ENCODE measurements around the gene PYGM. TPM values are rescaled to one million over a fixed set of nuclear protein-coding genes. Genes with fewer than 3 reads are reported as not detected.

Gene PYGM
- total and polyA plus RNA-seq, 2 of the 8 experiments (the other 6 are each of a cell fraction or from before 2014, with no cell fraction given): 9.6 to 10.0 TPM

DNA sequence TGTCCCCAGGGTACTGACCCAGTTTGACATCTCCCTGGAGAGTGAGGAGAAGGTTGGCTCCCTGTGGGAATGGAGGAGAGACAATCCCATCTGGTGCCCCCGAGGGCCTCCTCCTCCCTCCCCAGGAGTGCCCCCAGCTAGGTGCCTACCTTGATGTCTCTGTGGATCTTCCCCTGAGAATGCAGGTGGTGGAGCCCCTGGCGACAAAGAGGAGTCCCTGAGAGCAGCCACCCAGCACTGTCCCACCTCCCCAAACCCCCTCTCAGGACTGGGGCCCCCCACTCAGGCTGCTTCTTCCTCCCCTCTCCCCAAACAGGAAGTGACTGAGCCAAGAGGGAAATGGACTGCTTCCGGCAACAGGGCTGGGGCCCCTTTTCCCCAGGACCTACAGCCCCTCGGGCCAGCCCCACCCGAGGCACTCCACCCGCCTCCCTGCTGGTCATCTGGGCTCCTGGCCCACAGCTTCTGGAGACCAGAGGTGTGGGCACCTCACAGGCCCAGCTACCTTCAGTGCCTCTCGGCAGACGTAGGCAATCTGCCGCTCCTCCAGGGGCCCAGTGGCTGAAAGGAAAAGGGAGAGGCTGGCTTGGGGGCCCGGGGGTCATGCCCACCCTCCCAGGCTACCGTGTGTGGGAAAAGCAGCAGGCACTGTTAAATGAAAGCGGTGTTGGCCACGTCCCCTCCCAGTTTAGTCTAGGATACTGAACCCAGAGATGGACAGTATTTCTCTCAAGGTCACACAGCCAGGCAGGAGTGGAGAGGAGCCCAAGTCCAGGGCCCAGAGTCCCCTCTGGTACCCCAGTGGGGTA lies 42.0 kb upstream of the PYGM start:
- Histone ChIP-seq H4K20me1 (replicated peaks in 1 of 2; ENCODE audit: control insufficient read depth in 1 of 2, insufficient read depth in 2 of 2, low read length in 2 of 2) (peaks cover 0 to 6% of the 10 kb centered on the region in 2 experiments), H3K23ac (ENCODE audit: insufficient read length) (no peak overlapping the region), H4K5ac (ENCODE audit: insufficient read length, low read depth, low read length) (no peak overlapping the region), H3K4ac (replicated peaks; ENCODE audit: insufficient read length, low read depth, low read length) (no peak overlapping the region), H4K91ac (replicated peaks; ENCODE audit: insufficient read length, low read length) (no peak overlapping the region), H3K23me2 (ENCODE audit: low read depth, low read length) (peaks cover 8% of the 10 kb centered on the region; the same call in 1 of the 2 replicates), H4K8ac (ENCODE audit: extremely low read depth, insufficient read depth, low read length) (0 out of 2 replicates have a peak overlapping the region, but pooled peaks have one; percentile 17), H3K56ac (replicated peaks; ENCODE audit: insufficient read length, low read depth, low read length) (no peak overlapping the region), H3K14ac (ENCODE audit: insufficient read length) (no peak overlapping the region), H3K36me3 (ENCODE audit: control insufficient read depth in 2 of 4, insufficient read depth in 4 of 4, low read length in 3 of 4) (peaks cover 4 to 10% (median 7%) of the 10 kb centered on the region in 4 experiments; a peak in 5 of 8 replicates), H3K27me3 (replicated peaks in 1 of 4; ENCODE audit: control insufficient read depth in 3 of 4, extremely low read depth in 1 of 4, insufficient read depth in 3 of 4, low read length in 3 of 4) (no peaks in the 10 kb centered on the region), H3K9me3 (ENCODE audit: insufficient read depth in 2 of 2, low read depth in 1 of 2, low read length in 1 of 2) (no peaks in the 10 kb centered on the region), H3K4me1 (replicated peaks in 1 of 4; ENCODE audit: control insufficient read depth in 3 of 4, insufficient read depth in 4 of 4, low read length in 3 of 4) (peaks cover 0 to 14% (median 5%) of the 10 kb centered on the region in 4 experiments; a peak in 5 of 7 replicates), H3K18ac (ENCODE audit: extremely low read depth, low read length) (no peak overlapping the region), H2BK15ac (ENCODE audit: low read length) (no peak overlapping the region), H2BK20ac (ENCODE audit: low read length) (no peak overlapping the region), H3K27ac (ENCODE audit: low read depth, low read length) (no peak overlapping the region), H3K4me2 (ENCODE audit: insufficient read depth in 1 of 2, low read depth in 2 of 2, low read length in 2 of 2) (peak overlapping the region in 1 of 2 experiments; percentile 90; a peak in 1 of 4 replicates), H2BK12ac (ENCODE audit: low read depth, low read length) (no peak overlapping the region), H2BK120ac (replicated peaks; ENCODE audit: low read depth, low read length) (no peak overlapping the region), H2AK5ac (ENCODE audit: low read depth, low read length) (no peak overlapping the region), H3K79me1 (ENCODE audit: low read depth, low read length) (no peaks in the 10 kb centered on the region; the same call in 1 of the 2 replicates), H3K79me2 (ENCODE audit: control insufficient read depth in 1 of 2, insufficient read depth in 2 of 2, low read length in 2 of 2) (no peaks in the 10 kb centered on the region), H3K9ac (replicated peaks in 1 of 4; ENCODE audit: extremely low read depth in 1 of 4, low read depth in 3 of 4, low read length in 3 of 4) (no peak overlapping the region), H2AFZ (ENCODE audit: low read length) (no peak overlapping the region), H2BK5ac (ENCODE audit: low read depth, low read length) (no peak overlapping the region), H3K4me3 (ENCODE audit: extremely low read depth in 1 of 4, insufficient read depth in 2 of 4, low read depth in 3 of 4, low read length in 4 of 4) (peak overlapping the region in 1 of 4 experiments; percentile 71; a peak in 2 of 8 replicates)
- CTCF ChIA-PET (ENCODE audit: partially characterized antibody): interaction anchor here (1.5 to 4.4 kb wide), 3 partner anchors 17 to 47 kb away, joined by 4 to 21 read pairs (median 18); no protein-coding TSS in a partner anchor
- POLR2A ChIA-PET (ENCODE audit: partially characterized antibody): interaction anchor here (1.0 to 1.9 kb wide), 7 partner anchors 8 to 313 kb away, joined by 3 to 6 read pairs (median 4); no protein-coding TSS in a partner anchor
- WGBS, 2 experiments (ENCODE audit: extremely low coverage in 1 of 2, insufficient coverage in 1 of 2, insufficient read length in 1 of 2, insufficient replicate concordance in 2 of 2, low coverage in 1 of 2, low lambda C conversion rate in 2 of 2, missing lambda C conversion rate in 1 of 2): 87% methylated on average over 12 of the region's 13 CpGs; no CpG with 5 or more reads in 1 of the 2 experiments
- FAIRE-seq (no peak), DNase-seq (ENCODE audit: low read depth in 1 of 2, low spot score in 2 of 2) (no peak)
- TF ChIP-seq RBBP5 (IDR thresholded peaks at IDR 0.05; ENCODE audit: borderline replicate concordance, low read depth, low read length) (no peak), TBP (IDR thresholded peaks at IDR 0.05; ENCODE audit: low read depth, low read length) (no peak), BACH1 (IDR thresholded peaks at IDR 0.05; ENCODE audit: low read length) (no peak), NANOG (IDR thresholded peaks at IDR 0.05; ENCODE audit: insufficient read depth, low read depth, low read length, poor library complexity, severe bottlenecking) (no peak), FOSL1 (IDR thresholded peaks at IDR 0.05; ENCODE audit: insufficient read depth, low read depth, low read length) (no peak), KDM5A (IDR thresholded peaks at IDR 0.05; ENCODE audit: low read length) (no peak)
- TF ChIP-seq, protein P1, sequence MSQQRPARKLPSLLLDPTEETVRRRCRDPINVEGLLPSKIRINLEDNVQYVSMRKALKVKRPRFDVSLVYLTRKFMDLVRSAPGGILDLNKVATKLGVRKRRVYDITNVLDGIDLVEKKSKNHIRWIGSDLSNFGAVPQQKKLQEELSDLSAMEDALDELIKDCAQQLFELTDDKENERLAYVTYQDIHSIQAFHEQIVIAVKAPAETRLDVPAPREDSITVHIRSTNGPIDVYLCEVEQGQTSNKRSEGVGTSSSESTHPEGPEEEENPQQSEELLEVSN (IDR thresholded peaks at IDR 0.05): no peak
